Colon (tissue), 2 donors: Measurements from ENCODE around the gene NRXN3.

ENCODE experiments used
- FAIRE-seq: peaks from 2 replicates; lab custom pipeline; 2012; peaks lifted over from hg19 to GRCh38; lab: Jason Lieb, UNC
- donor health status: control.
- donor health status: control.

The NRXN3 gene

GRCh38 chr14:79638672-79639266, 1468.6 kb downstream of the NRXN3 start:
- no peak for FAIRE-seq

- no peak for FAIRE-seq
These were observed 1469.4 kb downstream of the NRXN3 start for GRCh38 chr14:79639613-79640012.

DNA sequence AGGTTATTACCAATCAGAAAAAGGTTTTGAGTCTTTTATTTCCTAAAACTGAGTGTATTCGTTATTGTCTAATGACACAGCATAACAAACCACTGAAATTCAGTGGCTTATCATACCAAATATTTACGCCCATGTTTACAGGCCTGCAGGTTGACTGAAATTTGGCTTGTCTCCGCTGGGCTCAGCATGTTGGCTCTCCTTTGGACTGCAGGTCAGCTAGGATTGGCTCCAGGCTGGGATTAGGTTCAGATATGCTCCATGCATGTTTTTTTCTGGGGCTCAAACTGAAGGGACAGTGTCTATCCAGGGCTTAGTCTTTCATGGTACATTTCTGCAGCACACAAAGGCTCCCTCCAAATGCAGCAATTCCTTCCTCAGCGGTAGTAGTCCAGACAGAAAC, 1471.2 kb downstream of the NRXN3 start:
- FAIRE-seq, result no peak

DNA sequence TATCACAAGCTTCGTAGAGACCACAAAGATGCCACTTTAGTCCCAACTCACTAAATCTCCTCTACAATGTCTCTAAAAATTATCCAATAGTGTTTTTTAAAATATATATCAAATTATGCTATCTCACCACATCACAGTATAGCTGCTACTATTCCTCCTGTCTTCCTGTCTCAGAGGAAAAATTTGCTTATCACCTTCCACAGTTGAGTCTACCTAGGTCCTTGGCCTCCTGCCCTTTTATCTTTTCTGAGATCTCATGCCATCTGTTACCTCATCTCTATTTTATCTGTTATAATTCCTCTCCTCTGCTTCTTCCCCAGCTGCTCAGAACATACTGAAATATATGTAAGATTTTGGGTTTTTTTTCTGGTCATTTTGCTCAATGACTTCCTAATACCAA, 1473.0 kb downstream of the NRXN3 start:
- FAIRE-seq, result no peak

DNA sequence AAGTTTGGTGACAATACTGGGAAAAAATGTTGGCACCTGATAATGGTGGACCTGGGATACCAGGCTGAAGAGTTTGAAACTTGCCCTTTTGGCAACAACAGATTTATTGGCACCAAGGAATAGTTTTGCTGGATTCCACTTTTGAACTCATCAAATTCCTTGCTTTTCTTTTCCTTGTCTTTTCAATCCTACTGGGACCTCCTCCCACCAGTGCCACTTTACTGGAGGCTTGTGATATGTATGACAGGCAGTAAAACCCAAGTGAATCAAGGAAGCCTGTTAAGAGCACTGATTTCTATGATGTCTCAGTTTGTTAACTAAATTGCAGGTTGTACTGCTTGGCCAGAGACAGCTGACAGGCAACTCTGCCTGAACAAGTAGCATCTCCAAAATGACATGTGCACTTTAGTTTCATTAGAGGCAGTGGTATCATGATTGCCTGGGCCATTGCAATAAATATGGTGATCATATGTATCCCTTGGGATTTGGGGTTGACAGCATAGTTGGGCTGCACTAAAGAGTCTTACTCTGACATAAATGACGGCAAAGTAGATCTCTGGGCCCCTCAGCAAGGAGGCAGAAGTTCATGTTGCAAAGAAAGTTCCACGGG, 1475.7 kb downstream of the NRXN3 start:
- no peak for FAIRE-seq

DNA sequence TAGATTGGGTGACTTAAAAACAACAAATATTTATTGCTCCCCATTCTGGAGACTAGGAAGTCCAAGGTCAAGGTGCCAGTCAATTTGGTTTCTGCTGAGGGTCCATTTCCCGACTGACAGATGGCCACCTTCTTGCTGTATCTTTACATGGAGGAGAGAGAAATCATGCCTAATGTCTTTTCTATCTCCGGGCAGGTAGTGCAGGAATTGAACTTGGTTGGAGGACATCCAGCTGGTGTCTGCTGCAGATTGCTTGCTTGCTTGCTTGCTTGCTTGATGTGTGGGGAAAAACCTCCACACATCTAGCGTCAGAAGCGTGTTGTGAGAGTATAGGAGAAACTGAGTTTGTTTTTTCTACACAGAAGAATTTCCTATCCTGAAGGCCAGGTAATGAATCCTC, 1479.7 kb downstream of the NRXN3 start:
- FAIRE-seq, result no peak

- FAIRE-seq, result no peak
These were observed 1482.5 kb downstream of the NRXN3 start for GRCh38 chr14:79652513-79653307.

DNA sequence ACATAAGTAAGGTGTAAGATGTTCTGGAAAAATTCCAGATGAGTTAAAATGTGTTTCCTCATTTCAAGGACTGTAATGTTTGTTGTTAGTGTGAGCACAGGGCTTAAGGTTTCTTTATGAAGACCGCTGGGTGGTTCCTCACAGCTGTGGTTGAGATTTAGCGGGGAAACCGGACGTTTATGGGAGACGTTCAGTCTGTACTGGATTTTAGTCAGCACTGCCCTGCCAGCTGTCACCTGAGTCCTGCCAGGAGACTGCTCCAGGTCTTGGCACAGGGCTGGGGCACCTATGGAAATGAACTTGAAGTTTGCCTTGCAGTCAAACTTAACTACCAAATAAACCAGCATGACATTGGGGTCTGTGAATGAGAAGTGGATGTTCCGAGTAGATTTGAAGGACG, 1485.9 kb downstream of the NRXN3 start:
- no peak for FAIRE-seq

DNA sequence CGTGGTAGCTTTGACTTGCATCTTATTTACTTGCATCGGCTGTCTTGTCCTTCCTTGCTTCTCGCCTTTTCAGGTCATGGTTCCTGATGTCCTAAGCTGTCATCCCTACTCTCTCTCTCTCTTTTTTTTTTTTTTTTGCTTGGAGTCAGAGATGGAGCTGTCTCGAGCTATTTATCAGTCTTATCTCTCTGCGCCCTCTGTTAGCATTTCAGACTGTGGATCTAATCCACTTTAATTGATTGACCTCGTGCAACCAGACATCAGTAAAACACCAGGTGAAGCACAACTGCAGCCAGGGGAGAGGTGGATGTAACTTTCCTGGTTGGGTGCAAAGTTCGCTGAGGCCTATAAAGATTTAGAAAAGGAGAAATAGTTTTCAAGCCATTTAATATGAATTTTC, 1486.3 kb downstream of the NRXN3 start:
- no peak for FAIRE-seq

GRCh38 chr14:79658221-79658620, 1488.0 kb downstream of the NRXN3 start:
- no peak for FAIRE-seq

DNA sequence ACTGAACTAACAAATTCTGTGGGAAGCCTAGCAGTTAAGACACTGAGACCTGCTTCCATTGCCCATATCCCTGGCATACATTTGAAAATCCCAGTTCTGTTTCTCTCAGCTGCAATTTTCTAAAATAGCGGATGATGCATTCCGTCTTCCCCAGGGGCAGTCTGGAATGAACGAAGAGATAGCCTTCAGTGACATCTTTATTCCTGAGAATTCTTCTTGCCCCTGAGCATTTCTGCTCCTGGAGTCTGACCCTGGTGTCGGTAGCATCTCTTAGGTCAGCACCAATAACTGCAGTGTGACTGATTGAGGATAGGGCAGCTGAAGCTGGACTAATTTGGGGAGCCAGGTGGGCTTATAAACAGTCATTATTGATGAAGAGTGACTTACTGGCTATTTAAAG, 1488.6 kb downstream of the NRXN3 start:
- no peak for FAIRE-seq

DNA sequence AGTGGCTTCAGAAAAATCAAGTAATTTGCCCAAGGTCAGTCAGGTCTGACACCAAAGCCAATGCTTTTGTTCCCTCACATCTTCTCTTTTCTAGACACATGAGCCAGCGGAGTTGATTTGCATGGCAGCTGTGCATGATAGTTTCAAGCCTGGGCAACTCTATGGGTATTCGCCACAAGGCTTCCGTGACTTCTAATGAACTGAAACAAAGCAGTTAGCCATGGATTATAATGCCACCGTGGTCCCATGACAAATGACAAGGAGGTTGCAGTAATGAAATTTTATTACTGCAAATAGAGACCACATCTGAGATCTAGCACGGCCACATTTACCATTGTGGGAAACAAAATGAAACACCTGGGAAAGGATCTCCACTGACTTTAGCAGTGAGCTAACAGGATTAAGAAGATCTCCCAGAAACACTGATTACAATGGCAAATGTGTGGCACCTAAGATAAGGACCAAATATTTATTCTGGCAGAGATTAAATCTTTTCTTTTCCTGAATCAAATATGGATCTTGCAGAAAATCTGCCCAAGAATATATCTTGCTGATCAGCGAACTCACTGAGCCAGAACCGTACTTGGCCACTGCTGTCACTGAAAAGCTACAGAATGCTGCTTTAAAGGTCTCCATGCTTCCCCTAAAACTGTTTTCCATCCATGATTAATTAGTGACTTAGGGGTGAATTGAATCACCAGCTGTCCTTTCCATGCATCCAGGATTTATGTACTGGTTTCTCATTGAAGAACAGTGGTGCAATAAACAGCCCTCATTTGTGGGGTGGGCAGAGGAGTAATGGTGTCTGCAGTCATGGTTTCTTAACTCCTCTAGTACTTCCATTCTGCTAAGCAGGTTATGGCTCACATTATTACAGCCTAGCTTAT, 1490.1 kb downstream of the NRXN3 start:
- no peak for FAIRE-seq

DNA sequence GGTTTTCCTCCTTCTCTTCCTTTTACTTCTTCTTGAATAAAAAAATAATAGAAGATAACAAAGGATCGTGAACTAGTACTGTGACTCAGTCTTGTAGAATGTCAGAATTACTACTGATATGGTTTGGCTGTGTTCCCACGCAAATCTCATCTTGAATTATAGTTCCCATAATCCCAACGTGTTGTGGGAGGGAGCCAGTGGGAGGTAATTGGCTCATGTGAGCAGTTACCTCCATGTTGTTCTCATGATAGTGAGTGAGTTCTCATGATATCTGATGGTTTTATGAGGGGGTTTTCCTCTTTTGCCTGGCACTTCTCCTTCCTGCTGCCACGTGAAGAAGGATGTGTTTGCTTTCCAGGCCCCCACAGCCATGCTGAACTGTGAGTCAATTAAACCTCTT, 1491.6 kb downstream of the NRXN3 start:
- FAIRE-seq, result no peak

GRCh38 chr14:79663453-79663852, 1493.3 kb downstream of the NRXN3 start:
- no peak for FAIRE-seq

- no peak for FAIRE-seq
These were observed 1495.4 kb downstream of the NRXN3 start for GRCh38 chr14:79665556-79665955.

DNA sequence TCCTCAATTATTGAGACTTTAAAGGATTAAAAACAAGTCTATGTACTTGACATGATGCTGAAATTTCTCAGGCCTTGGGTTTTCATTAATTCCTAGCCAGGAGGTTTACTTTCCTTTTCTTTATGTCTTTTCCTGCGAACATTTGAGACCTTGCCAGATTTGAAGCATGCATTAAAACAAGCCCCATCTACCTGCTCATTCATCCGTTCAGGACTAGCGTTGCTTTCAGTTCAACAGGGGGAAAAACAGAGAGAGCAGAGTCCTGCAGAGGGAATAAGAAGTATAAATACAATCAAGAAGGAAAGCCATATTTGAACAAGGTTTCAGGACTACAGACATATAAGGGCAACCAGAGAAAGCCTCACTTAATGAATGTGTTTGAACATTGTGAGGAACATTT, 1498.8 kb downstream of the NRXN3 start:
- FAIRE-seq, result no peak

DNA sequence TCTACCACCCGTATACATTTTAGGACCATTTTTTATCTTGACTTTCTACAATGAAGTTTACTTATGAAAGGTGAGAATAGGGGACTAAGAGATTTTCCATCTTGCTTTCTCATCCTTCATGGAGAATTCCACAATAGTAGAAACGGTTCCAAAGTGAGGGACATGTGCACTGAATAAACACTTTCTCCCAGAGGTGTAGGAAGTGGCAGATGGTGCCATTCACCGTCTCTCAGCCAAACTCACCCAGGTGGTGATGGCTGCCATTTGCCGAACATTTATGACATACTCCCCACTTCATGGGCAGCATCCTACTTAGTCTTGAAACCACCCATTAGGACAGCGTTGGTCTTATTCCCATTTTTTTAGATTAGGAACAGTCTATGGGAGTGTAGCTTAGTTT, 1500.6 kb downstream of the NRXN3 start:
- no peak for FAIRE-seq

- no peak for FAIRE-seq
These were observed 1509.9 kb downstream of the NRXN3 start for GRCh38 chr14:79680087-79680486.

DNA sequence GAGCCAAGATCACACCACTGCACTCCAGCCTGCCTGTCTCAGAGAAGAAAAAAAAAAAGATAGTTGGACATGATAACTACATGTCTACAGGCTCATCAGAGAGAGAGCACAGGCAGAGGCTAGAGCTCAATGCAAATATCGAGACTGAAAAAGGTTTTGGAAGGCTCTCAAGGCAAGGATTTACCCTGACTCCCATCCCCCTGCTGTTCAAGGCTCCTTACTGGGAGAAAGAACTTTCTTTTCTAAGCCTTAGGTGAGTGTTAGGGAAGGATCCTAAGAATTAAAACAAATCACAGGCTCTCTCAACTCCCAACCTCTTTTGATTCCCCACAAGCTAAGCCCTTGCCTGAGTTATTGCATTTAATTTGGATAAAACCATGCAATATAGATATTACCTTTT, 1516.0 kb downstream of the NRXN3 start:
- no peak for FAIRE-seq

DNA sequence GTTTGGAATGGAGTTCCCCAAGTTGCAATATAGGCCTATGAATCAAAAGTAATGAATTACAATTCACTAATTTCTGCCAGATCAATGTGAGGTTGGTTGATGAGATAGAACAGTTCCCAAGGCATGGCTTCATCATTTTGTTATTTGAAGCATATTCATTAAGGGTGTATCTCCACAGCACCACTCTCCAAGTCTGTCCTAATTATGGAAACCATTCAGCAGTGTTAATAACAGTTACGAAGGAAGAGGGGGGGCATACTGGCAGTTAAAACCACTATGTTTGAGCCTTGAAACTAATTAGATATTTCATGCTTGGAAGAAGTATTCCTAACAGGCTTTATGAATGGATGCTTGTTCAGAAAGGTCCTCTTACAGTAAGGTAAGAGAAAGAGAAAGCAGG, 1520.8 kb downstream of the NRXN3 start:
- no peak for FAIRE-seq

DNA sequence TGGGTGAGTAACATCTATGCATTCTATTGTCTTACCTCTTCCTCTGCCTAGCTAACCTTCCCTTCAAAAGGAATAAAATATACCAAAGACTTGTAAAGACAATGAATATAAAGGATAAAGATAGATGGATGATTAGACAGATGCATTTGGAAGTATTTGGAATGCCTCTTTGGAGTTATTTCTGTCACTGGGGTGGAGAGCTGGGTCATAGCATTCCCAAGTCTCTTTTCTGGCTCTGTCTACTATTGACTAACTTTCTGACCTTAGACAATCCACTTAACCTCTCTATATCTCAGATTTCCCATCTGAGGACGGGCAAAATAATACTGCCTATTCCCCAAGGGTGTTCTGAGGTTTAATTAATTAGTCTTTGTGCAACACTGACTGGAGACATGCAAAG, 1523.8 kb downstream of the NRXN3 start:
- FAIRE-seq, result no peak

- no peak for FAIRE-seq
These were observed 1525.1 kb downstream of the NRXN3 start for GRCh38 chr14:79695307-79695706.

- FAIRE-seq, result no peak
These were observed 1528.1 kb downstream of the NRXN3 start for GRCh38 chr14:79698298-79698711.
